SJSA1 (cell line): ENCODE results near the gene KLF13. TPM values are rescaled to one million over a fixed set of nuclear protein-coding genes. Genes with fewer than 3 reads are reported as not detected.
A peak's percentile ranks its signal among the peaks of the same experiment; 100 is the strongest.

Experiments
- DNase-seq, 2 experiments: peaks; one replicate each; pipeline ENCODE4 v3.0.0-alpha.2; 2015 to 2020; ENCODE audit warnings: low spot score in 2 of 2, low read depth in 1 of 2
- H3K27ac ChIP-seq: fragments of 250-450 bp; sonication (Bioruptor Pico); 2 replicates; pipeline ENCODE4 v1.5.1; 2020; ENCODE audit warnings: mild to moderate bottlenecking, moderate library complexity
- H3K27me3 ChIP-seq: fragments of 250-450 bp; sonication (Bioruptor Pico); replicated peaks from 2 replicates; pipeline ENCODE4 v1.5.1; 2020; ENCODE audit warnings: mild to moderate bottlenecking, moderate library complexity
- H3K36me3 ChIP-seq: fragments of 250-450 bp; sonication (Bioruptor Pico); 2 replicates; pipeline ENCODE4 v1.5.1; 2020; ENCODE audit warnings: mild to moderate bottlenecking
- H3K4me1 ChIP-seq: fragments of 250-450 bp; sonication (Bioruptor Pico); replicated peaks from 2 replicates; pipeline ENCODE4 v1.6.1; 2021; ENCODE audit warnings: mild to moderate bottlenecking
- H3K4me3 ChIP-seq: fragments of 250-450 bp; sonication (Bioruptor Pico); 2 replicates; pipeline ENCODE4 v1.5.1; 2020; ENCODE audit warnings: mild to moderate bottlenecking
- H3K9me3 ChIP-seq: fragments of 250-450 bp; sonication (Bioruptor Pico); replicated peaks from 2 replicates; pipeline ENCODE4 v1.5.1; 2020; ENCODE audit warnings: mild to moderate bottlenecking
- total RNA-seq: library from RNA; depleted of rRNA; stranded (reverse); fragments of >200 nt; shearing (Covaris generic); gene quantifications from 2 replicates; pipeline ENCODE4 v1.2.3, GENCODE V29; 2014

Gene KLF13
- total RNA-seq, 1 experiment from 2014 or later, result 60.4 TPM

DNA sequence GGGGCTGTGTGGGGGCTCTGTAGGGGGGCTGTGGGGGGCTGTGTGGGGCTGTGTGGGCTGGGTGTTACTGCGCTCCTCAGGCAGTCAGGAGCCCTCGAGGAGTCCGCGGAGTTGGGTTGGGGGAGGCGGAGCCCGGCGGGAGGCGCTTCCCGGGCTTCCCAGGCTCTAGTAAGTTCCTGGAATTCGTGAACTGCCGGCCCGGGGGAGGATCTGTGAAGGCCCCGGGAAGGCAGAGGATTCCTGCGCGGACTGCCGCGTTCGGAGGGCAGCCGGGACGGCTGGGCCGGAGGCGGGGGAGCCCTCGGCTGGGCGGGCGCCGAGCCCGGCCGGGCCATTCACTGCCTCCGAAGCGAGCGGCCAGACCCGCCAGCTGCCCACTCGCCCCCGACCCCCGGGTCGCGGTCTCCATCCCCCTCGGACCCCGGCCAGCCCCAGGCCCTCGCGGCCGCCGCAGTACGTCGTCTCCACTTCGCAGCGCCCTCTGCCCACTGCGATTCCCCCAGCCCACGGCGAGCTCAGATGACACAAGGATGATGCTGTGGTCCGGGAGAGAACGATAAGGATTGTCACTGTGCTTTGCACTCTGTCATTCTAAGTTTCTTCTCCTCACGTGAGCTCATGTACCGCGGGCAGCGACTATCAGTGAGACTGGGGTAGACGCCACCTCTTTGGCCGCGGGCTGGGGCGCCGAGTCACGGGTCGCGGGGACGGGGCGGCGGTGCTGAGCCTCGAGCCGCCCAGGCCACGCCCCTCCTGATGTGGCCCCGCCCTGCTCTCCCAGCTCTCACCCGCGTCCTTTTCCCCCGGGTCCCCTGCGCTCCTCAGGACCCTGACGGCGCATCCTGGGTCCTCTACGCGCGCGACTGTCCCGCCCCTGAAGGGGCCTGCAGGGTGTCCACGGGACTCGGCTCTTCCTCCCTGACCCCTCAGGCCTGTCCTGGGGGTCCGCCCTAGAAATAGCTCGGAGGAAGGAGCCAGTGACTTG, 65.3 kb downstream of the KLF13 start:
- DNase-seq, result peak; percentile 71 to 73

DNA sequence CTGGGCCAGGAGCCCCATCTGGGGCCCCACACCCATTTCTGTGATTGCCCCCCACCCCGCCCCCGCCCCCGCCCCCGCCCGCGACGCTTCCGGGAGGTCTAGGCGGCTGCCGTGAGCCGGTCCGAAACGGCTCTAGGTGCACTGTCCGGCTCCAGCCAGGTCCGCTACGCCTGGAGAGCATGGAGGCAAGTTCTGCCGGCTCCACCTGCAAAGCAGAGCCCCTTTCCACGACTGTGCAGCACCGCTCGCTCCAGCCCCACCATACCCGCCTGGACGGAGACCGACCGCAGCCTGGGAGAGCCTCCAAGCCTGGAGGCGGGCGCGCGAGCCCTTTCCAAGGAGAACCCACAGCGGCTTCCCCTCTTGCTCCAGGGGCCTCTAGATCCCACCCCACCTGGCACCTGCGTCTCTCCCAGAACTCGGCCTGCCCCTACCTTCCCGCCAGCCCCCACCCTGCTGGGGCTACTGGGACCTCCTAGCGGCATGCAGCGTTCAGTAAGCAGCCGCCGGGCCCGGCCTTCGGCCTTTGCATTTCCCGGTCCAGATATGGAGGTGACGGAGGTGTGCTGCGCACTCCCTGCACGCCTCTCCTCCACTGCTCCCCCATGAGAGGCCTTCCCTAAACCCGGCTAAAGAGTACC, 66.2 kb downstream of the KLF13 start:
- 0 out of 2 replicates have a peak, but pooled peaks cover 2% of the 10 kb centered on the region for H3K9me3 ChIP-seq
- H3K27ac ChIP-seq, result no peak overlapping the region
- DNase-seq, result peak in 1 of 2 experiments; percentile 40
- H3K4me1 ChIP-seq, result peaks cover 36% of the 10 kb centered on the region
- no peaks in the 10 kb centered on the region for H3K36me3 ChIP-seq
- H3K27me3 ChIP-seq, result no peaks in the 10 kb centered on the region
- H3K4me3 ChIP-seq, result peak overlapping the region; percentile 53

More for the DNA sequence above, 65.3 kb downstream of the KLF13 start:
- no peaks in the 10 kb centered on the region for H3K27me3 ChIP-seq
- peaks cover 37% of the 10 kb centered on the region for H3K4me1 ChIP-seq
- peak overlapping the region; percentile 78 for H3K27ac ChIP-seq
- 0 out of 2 replicates have a peak, but pooled peaks cover 2% of the 10 kb centered on the region for H3K9me3 ChIP-seq
- peak overlapping the region; percentile 53 for H3K4me3 ChIP-seq
- H3K36me3 ChIP-seq, result no peaks in the 10 kb centered on the region

DNA sequence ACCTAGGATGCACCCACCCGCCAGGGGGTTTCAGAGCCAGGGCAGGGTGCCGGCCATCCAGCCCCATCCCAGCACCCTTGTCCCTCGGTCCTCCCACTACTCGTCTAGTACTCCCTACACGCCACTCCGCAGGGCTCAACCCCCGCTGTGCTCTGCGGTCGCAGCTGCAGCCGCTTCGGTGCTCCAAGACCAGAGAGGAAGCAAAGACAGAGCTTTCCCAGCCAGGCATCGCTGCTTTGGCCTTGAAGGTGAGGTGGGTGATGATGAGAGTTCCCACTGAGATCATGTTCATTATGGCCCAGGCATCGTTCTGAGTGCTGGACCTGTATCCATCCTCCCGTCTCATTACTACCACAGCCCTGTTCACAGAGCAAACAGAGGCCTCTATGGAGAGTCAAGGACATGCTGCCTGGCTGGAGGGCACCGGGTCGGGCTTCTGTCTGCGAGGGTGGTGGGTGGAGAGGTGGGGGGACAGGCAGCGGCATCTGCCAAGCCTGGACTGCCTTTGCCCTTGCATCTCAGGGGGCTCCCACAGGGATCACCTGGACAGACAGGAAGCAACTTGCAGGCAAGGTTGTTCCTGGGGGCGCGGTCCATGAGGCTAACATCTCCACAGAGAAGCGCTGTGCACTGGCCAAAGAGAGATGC, 66.9 kb downstream of the KLF13 start:
- Histone ChIP-seq H3K4me3 (no peak overlapping the region), H3K27me3 (no peaks in the 10 kb centered on the region), H3K4me1 (peaks cover 38% of the 10 kb centered on the region), H3K36me3 (no peaks in the 10 kb centered on the region), H3K27ac (no peak overlapping the region), H3K9me3 (0 out of 2 replicates have a peak, but pooled peaks cover 2% of the 10 kb centered on the region)
- peak in 1 of 2 experiments; percentile 32 for DNase-seq

DNA sequence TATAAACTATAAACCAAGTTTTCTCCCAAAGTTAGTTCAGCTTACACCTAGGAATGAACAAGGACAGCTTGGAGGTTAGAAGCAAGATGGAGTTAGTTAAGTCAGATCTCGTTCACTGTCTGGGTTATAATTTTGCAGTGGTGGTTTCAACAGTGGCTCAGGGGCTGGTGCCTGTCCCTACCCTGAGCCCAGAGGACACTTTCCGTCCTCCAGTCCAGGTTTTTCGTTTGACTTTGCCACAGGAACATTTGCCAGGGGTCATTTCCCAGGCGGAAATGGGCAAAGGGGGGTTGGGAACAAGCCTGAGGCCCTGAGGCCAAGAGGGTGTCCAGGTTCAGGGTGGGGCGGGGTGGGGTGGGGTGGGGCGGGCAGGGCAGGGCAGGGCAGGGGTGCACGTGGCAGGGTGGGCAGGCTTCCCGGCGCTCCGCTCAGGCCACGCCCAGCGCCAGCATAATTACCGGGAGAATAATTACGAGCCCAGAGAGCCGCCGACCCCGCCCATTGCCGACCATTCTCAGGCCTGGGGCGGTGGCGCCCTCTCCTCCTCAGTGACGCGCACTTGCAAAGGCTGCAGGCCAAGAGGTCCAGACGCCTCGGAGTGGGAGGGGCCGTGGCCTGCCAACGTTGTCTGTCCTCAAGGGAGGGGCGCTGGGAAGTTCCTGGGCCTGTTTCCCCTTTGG, 70.4 kb downstream of the KLF13 start:
- H3K27ac ChIP-seq, result peak overlapping the region; percentile 22

DNA sequence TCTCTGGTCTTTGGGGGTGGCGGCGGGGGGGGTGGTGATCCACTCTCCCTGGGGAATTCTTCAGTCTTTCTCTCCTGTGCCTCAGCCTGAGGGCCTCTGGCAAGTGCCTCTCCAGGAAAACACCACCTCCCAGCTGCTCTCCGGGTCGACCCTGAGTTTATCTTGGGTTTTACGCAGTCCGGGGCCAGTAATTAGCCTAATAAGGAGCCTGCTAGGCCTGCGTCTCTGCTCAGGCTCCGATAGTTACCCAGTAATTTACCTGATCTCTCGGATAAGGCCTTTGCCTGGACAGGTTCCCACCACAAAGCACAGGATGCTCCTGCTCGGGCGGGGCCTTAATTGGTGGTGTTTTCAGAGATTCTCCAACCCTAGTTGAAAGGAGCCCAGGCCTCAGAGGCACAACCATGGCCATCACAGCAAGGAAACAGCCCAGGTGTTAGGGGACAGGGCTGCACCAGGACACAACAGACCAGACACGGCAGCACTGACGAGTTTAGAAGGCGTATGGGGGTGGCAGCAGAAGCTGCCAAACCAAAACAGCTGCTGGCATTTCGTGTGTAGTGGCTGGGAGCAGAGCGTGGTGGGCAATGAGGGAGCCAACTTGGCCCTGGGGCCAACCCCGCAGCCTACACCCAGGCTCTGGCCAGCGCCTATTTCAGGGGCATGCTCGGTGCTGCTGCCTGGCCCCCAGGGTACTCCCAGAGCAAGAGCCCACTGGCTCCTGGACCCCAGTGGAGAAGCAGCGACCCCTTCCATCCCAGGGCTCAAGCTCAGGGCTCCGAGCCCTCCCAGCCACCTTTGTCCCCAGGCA, 71.4 kb downstream of the KLF13 start:
- peaks cover 50% of the 10 kb centered on the region for H3K4me1 ChIP-seq
- no peak overlapping the region for H3K4me3 ChIP-seq
- no peak for DNase-seq
- peak overlapping the region; percentile 22 for H3K27ac ChIP-seq
- no peaks in the 10 kb centered on the region for H3K9me3 ChIP-seq
- H3K27me3 ChIP-seq, result no peaks in the 10 kb centered on the region
- H3K36me3 ChIP-seq, result no peaks in the 10 kb centered on the region

More for the DNA sequence above, 70.4 kb downstream of the KLF13 start:
- peak; percentile 75 to 82 for DNase-seq
- no peaks in the 10 kb centered on the region for H3K9me3 ChIP-seq
- H3K4me1 ChIP-seq, result peaks cover 51% of the 10 kb centered on the region
- H3K36me3 ChIP-seq, result no peaks in the 10 kb centered on the region
- no peak overlapping the region for H3K4me3 ChIP-seq
- H3K27me3 ChIP-seq, result no peaks in the 10 kb centered on the region

DNA sequence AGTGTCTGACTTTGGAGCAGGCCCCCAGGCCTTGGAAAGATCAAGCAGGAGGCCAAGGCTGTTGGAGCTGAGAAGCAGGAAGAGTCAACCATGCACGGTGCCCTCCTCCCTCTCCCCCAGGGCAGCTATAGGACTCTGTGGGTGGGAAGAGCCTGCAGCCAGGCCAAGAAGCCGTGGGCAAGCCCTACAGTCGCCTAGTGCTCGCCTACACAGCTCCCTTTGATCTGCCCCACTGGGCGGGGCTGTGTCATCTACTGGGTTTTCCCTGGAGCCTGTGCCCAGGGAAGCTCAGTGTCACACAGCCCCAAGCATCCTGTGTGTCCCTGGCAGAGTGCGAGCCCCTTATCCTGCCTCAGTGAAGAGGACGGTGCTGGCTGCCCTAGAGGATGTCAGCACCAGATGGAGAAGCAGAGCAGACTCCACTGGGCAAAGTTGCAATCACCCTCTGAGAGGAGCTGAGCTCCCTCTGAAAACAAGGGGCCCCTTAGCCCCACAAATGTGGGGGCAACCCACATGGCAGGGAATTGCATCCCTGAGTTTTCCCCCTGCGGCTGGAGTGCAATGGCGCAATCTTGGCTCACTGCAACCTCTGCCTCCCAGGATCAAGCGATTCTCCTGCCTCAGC, 72.2 kb downstream of the KLF13 start:
- Histone ChIP-seq H3K36me3 (no peaks in the 10 kb centered on the region), H3K27ac (peak overlapping the region; percentile 54; the same call in 1 of the 2 replicates), H3K27me3 (no peaks in the 10 kb centered on the region), H3K4me1 (peaks cover 57% of the 10 kb centered on the region), H3K4me3 (no peak overlapping the region), H3K9me3 (no peaks in the 10 kb centered on the region)
- DNase-seq, result peak; percentile 49 to 70

DNA sequence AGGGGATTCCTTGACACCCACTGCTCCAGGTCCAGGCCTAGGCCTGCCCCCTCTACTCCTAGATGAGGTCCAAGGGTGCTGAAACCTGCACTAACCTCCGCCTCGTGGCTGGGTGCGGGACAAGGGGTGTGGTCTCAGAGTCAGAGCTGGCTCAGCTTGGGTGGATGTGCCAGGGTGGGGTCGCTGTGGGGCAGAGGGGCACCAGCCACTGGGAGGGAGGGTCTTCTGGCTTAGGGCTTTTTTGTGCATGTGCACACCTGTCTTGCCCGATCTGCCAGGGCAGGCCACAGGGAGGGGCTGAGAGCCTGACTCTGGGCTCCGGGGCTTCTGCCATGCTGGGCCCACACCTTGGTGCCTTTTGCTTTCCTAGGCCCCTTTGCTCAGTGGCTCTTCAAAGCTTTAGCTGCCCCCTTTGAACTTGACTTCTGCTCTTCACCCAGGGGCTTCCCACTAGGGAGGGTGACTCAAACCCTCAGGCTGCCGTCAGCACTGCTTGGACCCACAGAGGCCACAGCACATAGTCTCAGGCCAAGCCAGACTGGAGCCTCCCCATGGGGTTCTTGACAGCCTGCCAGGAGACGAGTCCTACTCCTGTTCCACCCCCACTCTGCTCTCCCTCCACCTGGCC, 73.0 kb downstream of the KLF13 start:
- no peak overlapping the region for H3K4me3 ChIP-seq
- no peaks in the 10 kb centered on the region for H3K27me3 ChIP-seq
- H3K4me1 ChIP-seq, result peaks cover 66% of the 10 kb centered on the region
- peak in 1 of 2 experiments; percentile 67 for DNase-seq
- H3K36me3 ChIP-seq, result no peaks in the 10 kb centered on the region
- peak overlapping the region; percentile 54 for H3K27ac ChIP-seq
- H3K9me3 ChIP-seq, result no peaks in the 10 kb centered on the region

DNA sequence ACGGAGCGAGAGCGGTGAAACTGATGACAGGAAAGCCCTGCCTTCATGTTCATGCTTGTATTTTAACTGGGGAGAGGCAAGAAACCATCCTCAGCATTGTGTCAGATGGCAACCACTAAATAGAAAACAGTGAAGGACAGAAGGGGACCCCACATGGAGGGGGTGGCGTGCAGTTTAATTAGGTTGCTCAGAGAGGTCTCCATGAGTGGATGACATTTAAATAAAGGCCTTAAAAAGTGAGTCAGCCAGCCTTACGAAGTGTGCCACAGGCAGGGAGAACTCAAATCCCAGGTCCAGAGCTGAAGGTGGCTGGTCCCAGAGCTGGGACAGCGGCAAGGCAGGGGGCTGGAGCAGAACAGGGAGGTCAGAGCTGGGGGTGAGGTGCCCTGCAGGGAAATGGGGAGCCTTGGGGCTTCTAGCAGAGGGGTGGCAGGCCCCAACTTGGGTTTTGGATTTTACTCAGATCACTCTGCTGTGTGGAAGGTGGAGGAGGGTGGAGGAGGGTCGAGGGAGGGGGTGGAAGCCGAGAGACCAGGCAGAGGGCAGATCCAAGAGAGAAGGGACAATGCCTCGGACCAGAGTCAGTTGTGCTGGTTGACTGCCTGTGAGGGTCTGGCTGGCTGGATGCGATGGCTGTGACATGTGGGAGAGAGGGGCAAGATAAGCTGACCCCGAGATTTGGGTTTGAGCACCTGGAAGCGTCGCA, 73.7 kb downstream of the KLF13 start:
- no peaks in the 10 kb centered on the region for H3K27me3 ChIP-seq
- H3K36me3 ChIP-seq, result no peaks in the 10 kb centered on the region
- H3K4me1 ChIP-seq, result peaks cover 73% of the 10 kb centered on the region
- H3K27ac ChIP-seq, result peak overlapping the region; percentile 54
- peak in 1 of 2 experiments; percentile 76 for DNase-seq
- no peak overlapping the region for H3K4me3 ChIP-seq
- H3K9me3 ChIP-seq, result no peaks in the 10 kb centered on the region

DNA sequence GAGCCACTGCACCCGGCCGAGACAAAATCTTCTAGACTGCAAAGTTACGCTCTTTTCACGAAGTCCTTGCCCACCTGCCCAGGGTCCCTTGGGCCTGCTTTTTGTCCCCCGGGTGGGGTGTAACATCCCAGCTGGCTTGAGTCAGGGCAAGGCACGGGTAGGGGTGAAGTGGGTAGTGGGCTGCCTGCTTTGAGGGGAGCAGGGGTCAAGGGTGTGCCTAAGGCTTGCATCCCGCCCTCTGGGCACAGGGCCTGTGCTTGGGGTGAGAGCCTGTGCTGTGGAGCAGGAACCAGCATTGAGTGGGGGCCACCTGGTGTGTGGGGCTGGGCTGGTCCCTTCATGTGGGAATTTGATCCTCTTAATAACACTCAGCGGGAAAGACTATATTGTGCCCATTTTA, 74.6 kb downstream of the KLF13 start:
- peaks cover 80% of the 10 kb centered on the region for H3K4me1 ChIP-seq

DNA sequence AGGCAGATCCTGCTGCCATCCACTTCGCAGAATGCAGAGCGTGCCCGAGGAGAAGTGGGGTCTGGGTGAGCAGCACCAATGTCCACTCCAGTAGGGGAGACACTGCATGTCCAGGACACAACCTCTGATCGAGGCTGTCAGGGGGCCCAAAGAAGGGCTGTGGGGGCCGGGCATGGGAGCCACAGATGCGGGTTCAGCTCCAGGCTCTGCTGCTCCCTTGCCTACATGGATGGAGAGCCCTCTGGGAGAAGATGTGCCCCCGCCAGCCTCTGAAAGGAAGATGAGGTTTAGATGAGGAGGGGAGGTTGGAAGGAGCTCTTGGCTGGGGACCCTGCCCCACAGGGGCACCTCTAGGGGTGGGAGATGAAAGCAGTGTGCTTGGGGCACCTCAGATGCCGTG, 75.4 kb downstream of the KLF13 start:
- H3K9me3 ChIP-seq, result peaks cover 2% of the 10 kb centered on the region; the same call in 1 of the 2 replicates
- no peaks in the 10 kb centered on the region for H3K36me3 ChIP-seq
- H3K4me1 ChIP-seq, result peaks cover 73% of the 10 kb centered on the region
- DNase-seq, result no peak
- H3K27ac ChIP-seq, result no peak overlapping the region
- H3K27me3 ChIP-seq, result no peaks in the 10 kb centered on the region
- H3K4me3 ChIP-seq, result no peak overlapping the region

More for the DNA sequence above, 74.6 kb downstream of the KLF13 start:
- DNase-seq, result no peak
- H3K36me3 ChIP-seq, result no peaks in the 10 kb centered on the region
- no peaks in the 10 kb centered on the region for H3K27me3 ChIP-seq
- peaks cover 2% of the 10 kb centered on the region; the same call in 1 of the 2 replicates for H3K9me3 ChIP-seq
- no peak overlapping the region for H3K27ac ChIP-seq
- no peak overlapping the region for H3K4me3 ChIP-seq

DNA sequence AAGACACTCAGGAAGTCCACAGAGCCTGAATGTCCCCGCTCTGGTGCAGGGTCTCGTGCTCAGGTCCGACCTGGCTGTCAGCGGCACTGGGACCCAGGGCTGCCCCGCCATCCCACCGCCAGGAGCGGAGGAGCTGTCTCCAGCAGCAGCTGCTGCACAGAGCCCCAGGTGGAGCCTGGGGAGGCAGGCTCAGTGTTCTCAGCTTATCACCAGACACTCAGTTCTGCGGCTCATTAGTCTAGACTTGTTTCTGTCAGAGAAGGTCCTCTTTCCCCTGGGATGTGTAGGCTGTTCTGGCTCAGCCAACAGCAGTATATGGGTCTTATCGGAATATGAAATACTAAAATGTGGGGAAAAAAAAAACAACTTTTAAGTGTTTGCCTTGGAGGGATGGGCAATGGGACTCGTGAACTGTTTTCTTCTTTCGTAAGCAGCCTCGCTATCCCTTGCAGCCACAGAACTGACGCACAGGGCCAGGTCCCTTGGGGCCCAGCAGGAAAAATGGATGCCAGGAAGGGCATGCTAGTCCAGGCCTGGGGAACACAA, 75.9 kb downstream of the KLF13 start:
- Histone ChIP-seq H3K4me3 (no peak overlapping the region), H3K4me1 (peaks cover 68% of the 10 kb centered on the region), H3K36me3 (no peaks in the 10 kb centered on the region), H3K27ac (no peak overlapping the region), H3K27me3 (no peaks in the 10 kb centered on the region), H3K9me3 (peaks cover 2% of the 10 kb centered on the region; the same call in 1 of the 2 replicates)
- DNase-seq, result no peak
